ENCODE measurements around the gene TMPRSS13.

TMPRSS13 gene

GRCh38 chr11:117910525-117910924, 18.7 kb downstream of the TMPRSS13 start:
- no peak for DNase-seq

- DNase-seq = no peak
Measured at GRCh38 chr11:117909611-117910382, 19.4 kb downstream of the TMPRSS13 start.

GRCh38 chr11:117908959-117909610, 20.1 kb downstream of the TMPRSS13 start:
- no peak for DNase-seq

- DNase-seq = peak; percentile 94
Measured at GRCh38 chr11:117908109-117908895, 20.9 kb downstream of the TMPRSS13 start.

- peak; percentile 98 for DNase-seq
Measured at GRCh38 chr11:117907276-117908108, 21.7 kb downstream of the TMPRSS13 start.

GRCh38 chr11:117906710-117907109, 22.5 kb downstream of the TMPRSS13 start:
- DNase-seq = no peak

- no peak for DNase-seq
Measured at GRCh38 chr11:117906126-117906525, 23.1 kb downstream of the TMPRSS13 start.

GRCh38 chr11:117905524-117905923, 23.7 kb downstream of the TMPRSS13 start:
- no peak for DNase-seq

- peak; percentile 49 for DNase-seq
Measured at GRCh38 chr11:117903505-117904382, 25.5 kb downstream of the TMPRSS13 start.

GRCh38 chr11:117902001-117902845, 27.0 kb downstream of the TMPRSS13 start:
- DNase-seq = no peak

- no peak for DNase-seq
Measured at GRCh38 chr11:117901601-117902000, 27.6 kb downstream of the TMPRSS13 start.

- peak; percentile 44 for DNase-seq
Measured at GRCh38 chr11:117900720-117901440, 28.3 kb downstream of the TMPRSS13 start.

GRCh38 chr11:117900121-117900648, 29.0 kb downstream of the TMPRSS13 start:
- no peak for DNase-seq

- DNase-seq = no peak
Measured at GRCh38 chr11:117898059-117898458, 31.1 kb downstream of the TMPRSS13 start.

GRCh38 chr11:117892651-117893050, 36.6 kb downstream of the TMPRSS13 start:
- DNase-seq = no peak

- peak; percentile 29 for DNase-seq
Measured at GRCh38 chr11:117891362-117891761, 37.8 kb downstream of the TMPRSS13 start.

- DNase-seq = no peak
Measured at GRCh38 chr11:117888139-117888566, 41.0 kb downstream of the TMPRSS13 start.

GRCh38 chr11:117887431-117888138, 41.6 kb downstream of the TMPRSS13 start:
- DNase-seq = peak; percentile 50

GRCh38 chr11:117885777-117886176, 43.4 kb downstream of the TMPRSS13 start:
- DNase-seq = no peak
